Cardiac muscle cell (in vitro differentiated cells and primary cell): ENCODE results near the gene LCN6. TPM values are rescaled to one million over a fixed set of nuclear protein-coding genes. Genes with fewer than 3 reads are reported as not detected.
"Not testable (repeated sequence)": the region's sequence is repeated elsewhere in the genome, so short reads cannot be mapped to it uniquely, and the experiment has no call there.

ENCODE experiments used
- DNase-seq, 2 donors: peaks; one replicate each; pipeline versions ENCODE4 v3.0.0 to v3.0.0-alpha.2; 2010 to 2017; ENCODE audit warnings: low read depth in 1 of 2, low spot score in 1 of 2
- H3K27ac ChIP-seq: fragments of 200-600 bp; sonication (generic); 2 replicates; pipeline ENCODE4 v1.5.1; 2016
- H3K27me3 ChIP-seq: fragments of 200-600 bp; sonication (generic); 2 replicates; pipeline ENCODE4 v1.6.0; 2016; ENCODE audit warnings: control low read depth
- H3K36me3 ChIP-seq: fragments of 200-600 bp; sonication (generic); 2 replicates; pipeline ENCODE4 v1.5.1; 2016; ENCODE audit warnings: control low read depth
- H3K4me1 ChIP-seq: fragments of 200-600 bp; sonication (generic); 2 replicates; pipeline ENCODE4 v1.8.1; 2017; ENCODE audit warnings: low read depth, mild to moderate bottlenecking, mixed run types
- H3K4me3 ChIP-seq: fragments of 200-600 bp; sonication (generic); 2 replicates; pipeline ENCODE4 v1.5.1; 2016; ENCODE audit warnings: mild to moderate bottlenecking
- H3K9me3 ChIP-seq: fragments of 200-600 bp; sonication (generic); 2 replicates; pipeline ENCODE4 v1.5.1; 2017; ENCODE audit warnings: low read depth, mild to moderate bottlenecking, control low read depth
- polyA plus RNA-seq: library from polyadenylated mRNA; unstranded; fragments of >200 nt; fragmentation: Nextera tagmentation; extraction: Ambion mirVana; gene quantifications from 2 replicates; pipeline ENCODE4 v1.2.1, GENCODE V29; 2016
- total RNA-seq: library from RNA; depleted of rRNA; stranded (reverse); fragments of >200 nt; gene quantifications from 2 replicates; pipeline ENCODE4 v1.2.3, GENCODE V29; 2016
- TF ChIP-seq, protein P1 (sequence below): IDR thresholded peaks from 2 replicates; pipeline ENCODE4 v1.5.1; 2012; ENCODE audit warnings: low read depth, mild to moderate bottlenecking, low read length

Gene LCN6
- total and polyA plus RNA-seq, 2 experiments from 2014 or later: not detected

DNA sequence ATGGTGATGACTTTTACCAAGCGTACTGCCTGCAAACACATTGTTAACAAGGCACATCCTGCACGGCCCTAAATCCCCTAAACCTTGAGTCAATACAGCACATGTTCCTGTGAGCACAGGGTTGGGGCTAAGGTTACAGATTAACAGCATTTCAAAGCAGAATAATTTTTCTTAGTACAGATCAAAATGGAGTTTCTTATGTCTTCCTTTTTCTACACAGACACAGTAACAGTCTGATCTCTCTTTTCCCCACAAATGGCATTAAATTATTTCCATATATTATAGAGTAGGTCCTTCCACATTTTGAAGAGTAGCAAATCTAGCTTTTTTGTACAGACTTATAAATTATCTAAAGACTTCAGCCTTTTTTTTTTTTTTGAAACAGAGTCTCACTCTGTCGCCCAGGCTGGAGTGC is 41.2 kb upstream of the LCN6 start:
- Histone ChIP-seq H3K4me3 (no peak overlapping the region), H3K9me3 (no peaks in the 10 kb centered on the region), H3K27ac (peak overlapping the region; percentile 97), H3K27me3 (no peaks in the 10 kb centered on the region), H3K4me1 (peaks cover 56% of the 10 kb centered on the region), H3K36me3 (no peaks in the 10 kb centered on the region)
- no peak for DNase-seq
- TF ChIP-seq, protein P1, sequence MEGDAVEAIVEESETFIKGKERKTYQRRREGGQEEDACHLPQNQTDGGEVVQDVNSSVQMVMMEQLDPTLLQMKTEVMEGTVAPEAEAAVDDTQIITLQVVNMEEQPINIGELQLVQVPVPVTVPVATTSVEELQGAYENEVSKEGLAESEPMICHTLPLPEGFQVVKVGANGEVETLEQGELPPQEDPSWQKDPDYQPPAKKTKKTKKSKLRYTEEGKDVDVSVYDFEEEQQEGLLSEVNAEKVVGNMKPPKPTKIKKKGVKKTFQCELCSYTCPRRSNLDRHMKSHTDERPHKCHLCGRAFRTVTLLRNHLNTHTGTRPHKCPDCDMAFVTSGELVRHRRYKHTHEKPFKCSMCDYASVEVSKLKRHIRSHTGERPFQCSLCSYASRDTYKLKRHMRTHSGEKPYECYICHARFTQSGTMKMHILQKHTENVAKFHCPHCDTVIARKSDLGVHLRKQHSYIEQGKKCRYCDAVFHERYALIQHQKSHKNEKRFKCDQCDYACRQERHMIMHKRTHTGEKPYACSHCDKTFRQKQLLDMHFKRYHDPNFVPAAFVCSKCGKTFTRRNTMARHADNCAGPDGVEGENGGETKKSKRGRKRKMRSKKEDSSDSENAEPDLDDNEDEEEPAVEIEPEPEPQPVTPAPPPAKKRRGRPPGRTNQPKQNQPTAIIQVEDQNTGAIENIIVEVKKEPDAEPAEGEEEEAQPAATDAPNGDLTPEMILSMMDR: no peak

DNA sequence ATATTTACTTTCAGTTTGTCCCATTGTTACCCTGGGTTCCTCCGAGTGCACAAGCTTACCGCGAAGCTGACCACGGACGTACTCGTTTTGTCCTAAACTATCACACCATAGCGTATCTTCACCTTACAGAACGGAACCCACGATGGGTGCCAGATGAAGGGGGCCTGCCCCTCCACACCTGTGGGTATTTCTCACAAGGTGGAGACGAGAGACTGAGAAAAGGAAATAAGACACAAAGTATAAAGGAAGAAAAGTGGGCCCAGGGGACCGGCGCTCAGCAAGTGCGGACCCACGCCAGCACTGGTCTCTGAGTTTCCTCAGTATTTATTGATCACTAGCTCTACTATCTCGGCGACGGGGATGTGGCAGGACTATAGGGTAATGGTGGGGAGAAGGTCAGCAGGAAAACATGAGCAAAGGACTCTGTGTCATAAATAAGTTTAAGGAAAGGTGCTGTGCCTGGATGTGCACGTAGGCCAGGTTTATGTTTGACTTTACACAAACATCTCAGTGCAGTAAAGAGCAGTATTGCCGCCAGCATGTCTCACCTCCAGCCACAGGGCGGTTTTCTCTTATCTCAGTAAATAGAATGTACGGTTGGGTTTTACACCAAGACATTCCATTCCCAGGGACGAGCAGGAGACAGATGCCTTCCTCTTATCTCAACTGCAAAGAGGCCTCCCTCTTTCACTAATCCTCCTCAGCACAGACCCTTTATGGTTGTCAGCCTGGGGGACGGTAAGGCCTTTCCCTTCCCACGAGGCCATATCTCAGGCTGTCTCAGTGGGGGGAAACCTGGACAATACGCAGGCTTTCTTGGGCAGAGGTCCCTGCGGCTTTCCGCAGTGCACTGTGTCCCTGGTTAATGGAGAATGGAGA is 40.6 kb upstream of the LCN6 start:
- peak; percentile 19 to 45 for DNase-seq
- not testable (repeated sequence) for H3K27me3 ChIP-seq, H3K9me3 ChIP-seq, H3K36me3 ChIP-seq, H3K4me3 ChIP-seq
- Histone ChIP-seq H3K27ac (peak overlapping the region; percentile 97), H3K4me1 (peaks cover 63% of the 10 kb centered on the region)

DNA sequence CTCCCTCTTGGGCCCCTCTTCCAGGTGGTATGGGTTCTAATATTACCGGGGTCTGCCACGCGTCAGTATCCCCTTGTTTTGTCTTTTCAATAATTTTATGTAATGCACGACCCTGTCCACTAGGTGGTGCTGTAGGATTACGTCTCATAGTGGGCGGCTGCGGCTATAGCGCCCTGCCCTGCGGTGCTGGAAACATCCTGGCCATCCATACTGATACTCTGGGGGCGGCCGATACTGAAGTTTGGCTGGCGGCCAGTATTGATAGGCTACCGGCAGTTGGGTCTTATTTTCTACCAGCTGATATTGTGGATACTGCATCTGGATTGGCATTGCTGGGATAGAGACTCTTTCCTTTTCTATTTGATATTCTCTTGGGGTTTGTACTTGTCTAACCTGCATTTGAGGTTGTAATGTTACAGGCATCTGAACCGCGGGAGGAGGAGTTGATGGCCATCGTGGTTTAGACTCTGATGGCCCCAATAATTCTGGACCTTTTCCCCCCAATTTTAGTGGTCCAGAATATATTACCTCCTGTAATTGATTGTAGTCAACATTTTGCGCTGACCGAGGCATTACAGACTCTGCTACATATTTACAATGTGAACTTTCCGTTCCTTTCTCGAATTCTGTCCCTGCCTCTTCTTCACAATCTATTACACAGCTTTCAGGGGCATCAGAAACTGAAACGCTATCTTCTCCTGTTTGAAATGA is 39.5 kb upstream of the LCN6 start:
- Histone ChIP-seq H3K27me3 (no peaks in the 10 kb centered on the region), H3K9me3 (no peaks in the 10 kb centered on the region), H3K4me1 (peaks cover 59% of the 10 kb centered on the region), H3K36me3 (no peaks in the 10 kb centered on the region), H3K4me3 (no peak overlapping the region), H3K27ac (peak overlapping the region; percentile 97)
- TF ChIP-seq, protein P1: peak; percentile 65
- peak; percentile 69 to 86 for DNase-seq

DNA sequence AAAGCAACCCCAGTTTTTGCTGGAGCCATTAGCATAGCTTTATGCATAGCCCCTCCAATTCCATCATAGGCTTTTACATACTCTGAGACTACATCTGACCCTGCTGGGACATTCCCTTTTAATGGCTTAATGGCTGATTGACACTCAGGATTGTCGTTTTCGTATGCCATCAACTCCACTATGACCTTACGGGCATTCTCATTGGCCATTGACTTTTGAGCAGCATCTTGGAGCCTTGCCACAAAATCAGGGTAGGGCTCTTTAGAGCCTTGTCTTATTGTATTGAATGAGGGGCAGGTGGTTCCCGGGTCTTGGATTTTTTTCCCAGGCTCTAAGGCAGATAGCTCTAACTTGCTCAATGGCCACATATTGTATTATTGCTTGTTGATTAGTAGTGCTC is 38.7 kb upstream of the LCN6 start:
- H3K27ac ChIP-seq, DNase-seq, H3K9me3 ChIP-seq, H3K4me3 ChIP-seq, H3K27me3 ChIP-seq, H3K36me3 ChIP-seq: not testable (repeated sequence)
- peaks cover 54% of the 10 kb centered on the region for H3K4me1 ChIP-seq

DNA sequence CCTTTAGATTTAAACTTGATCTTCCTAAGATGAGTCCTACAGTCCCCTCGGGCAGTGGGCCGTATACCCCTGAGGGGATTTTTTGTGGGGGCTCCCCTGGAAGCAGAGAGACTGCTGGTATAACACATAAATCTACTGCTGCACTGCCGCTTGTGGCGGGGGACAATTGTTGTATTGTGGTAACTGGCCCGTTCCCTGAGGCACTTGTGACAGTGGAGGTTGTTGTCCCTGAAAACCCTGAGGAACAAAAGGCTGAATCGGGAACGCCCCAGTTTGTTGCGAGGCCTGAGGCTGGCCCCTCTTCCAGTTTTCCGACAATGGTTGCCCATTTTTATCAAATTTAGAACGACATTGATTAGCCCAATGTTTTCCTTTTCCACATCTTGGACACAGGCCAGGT is 38.1 kb upstream of the LCN6 start:
- Histone ChIP-seq H3K27ac (peak overlapping the region; percentile 90), H3K4me1 (peaks cover 53% of the 10 kb centered on the region), H3K27me3 (no peaks in the 10 kb centered on the region), H3K9me3 (no peaks in the 10 kb centered on the region), H3K36me3 (no peaks in the 10 kb centered on the region), H3K4me3 (no peak overlapping the region)
- TF ChIP-seq, protein P1: no peak
- no peak for DNase-seq

DNA sequence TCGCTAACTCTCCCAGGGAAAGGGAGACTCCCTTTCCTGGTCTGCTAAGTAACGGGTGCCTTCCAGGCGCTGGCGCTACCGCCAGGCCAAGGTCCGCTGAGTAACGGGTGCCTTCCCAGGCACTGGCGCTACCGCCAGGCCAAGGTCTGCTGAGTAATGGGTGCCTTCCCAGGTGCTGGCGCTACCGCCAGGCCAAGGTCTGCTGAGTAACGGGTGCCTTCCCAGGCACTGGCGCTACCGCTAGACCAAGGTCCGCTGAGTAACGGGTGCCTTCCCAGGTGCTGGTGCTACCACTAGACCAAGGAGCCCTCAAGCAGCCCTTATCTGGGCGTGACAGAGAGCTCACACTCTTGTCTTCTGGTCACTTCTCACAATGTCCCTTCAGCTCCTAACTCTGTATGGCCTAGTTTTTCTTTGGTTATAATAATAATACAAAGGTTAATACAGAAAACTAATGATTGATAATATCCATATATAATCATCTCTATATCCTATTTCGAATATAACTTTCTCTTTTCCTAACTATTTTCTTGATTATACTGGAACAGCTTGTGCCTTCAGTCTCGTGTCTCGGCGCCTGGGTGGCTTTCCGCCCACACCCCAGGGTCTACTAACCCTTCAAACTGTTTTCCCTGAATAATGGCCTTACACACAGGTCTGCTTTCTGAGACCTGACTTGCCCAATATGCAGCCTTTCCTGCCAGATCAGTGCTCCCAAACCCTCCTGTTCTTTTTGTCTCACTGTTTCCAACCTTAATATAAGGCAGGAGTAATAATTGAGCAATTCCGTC is 37.4 kb upstream of the LCN6 start:
- H3K9me3 ChIP-seq, H3K27me3 ChIP-seq, DNase-seq, H3K4me3 ChIP-seq, H3K36me3 ChIP-seq: not testable (repeated sequence)
- Histone ChIP-seq H3K4me1 (peaks cover 53% of the 10 kb centered on the region), H3K27ac (peak overlapping the region; percentile 90)
